ENCODE results near the gene ANO6.

The ANO6 gene

GRCh38 chr12:45458238-45458637 lies 242.3 kb downstream of the ANO6 start:
- Histone ChIP-seq H3K4me1 (ENCODE audit: insufficient read depth, insufficient read length) (no peaks in the 10 kb centered on the region), H3K4me3 (ENCODE audit: insufficient read length, low read depth) (no peak overlapping the region), H3K36me3 (ENCODE audit: insufficient read depth, insufficient read length, low read length) (no peaks in the 10 kb centered on the region), H3K9me3 (ENCODE audit: insufficient read depth, low read length) (no peaks in the 10 kb centered on the region), H3K27me3 (ENCODE audit: insufficient read depth, insufficient read length) (no peaks in the 10 kb centered on the region), H3K9ac (ENCODE audit: insufficient read length, low read depth) (no peak overlapping the region)
- no peak for DNase-seq (ENCODE audit: low read depth, low spot score)
- no peak for TF ChIP-seq YY1 (IDR thresholded peaks at IDR 0.05; ENCODE audit: insufficient read depth, insufficient read length)
- TF ChIP-seq ZNF274 (IDR thresholded peaks at IDR 0.05; ENCODE audit: low read depth, low read length): no peak
- no peak for TF ChIP-seq SUZ12 (IDR thresholded peaks at IDR 0.05; ENCODE audit: extremely low read depth, insufficient read depth, insufficient read length)

GRCh38 chr12:45458854-45459807 lies 243.2 kb downstream of the ANO6 start:
- Histone ChIP-seq H3K36me3 (ENCODE audit: insufficient read depth, insufficient read length, low read length) (no peaks in the 10 kb centered on the region), H3K9me3 (ENCODE audit: insufficient read depth, low read length) (no peaks in the 10 kb centered on the region), H3K4me1 (ENCODE audit: insufficient read depth, insufficient read length) (no peaks in the 10 kb centered on the region), H3K27me3 (ENCODE audit: insufficient read depth, insufficient read length) (no peaks in the 10 kb centered on the region), H3K9ac (ENCODE audit: insufficient read length, low read depth) (no peak overlapping the region), H3K4me3 (ENCODE audit: insufficient read length, low read depth) (no peak overlapping the region)
- TF ChIP-seq SUZ12 (IDR thresholded peaks at IDR 0.05; ENCODE audit: extremely low read depth, insufficient read depth, insufficient read length) (no peak), ZNF274 (IDR thresholded peaks at IDR 0.05; ENCODE audit: low read depth, low read length) (no peak), YY1 (IDR thresholded peaks at IDR 0.05; ENCODE audit: insufficient read depth, insufficient read length) (no peak)
- DNase-seq (ENCODE audit: low read depth, low spot score): no peak

- Histone ChIP-seq H3K4me1 (ENCODE audit: insufficient read depth, insufficient read length) (no peaks in the 10 kb centered on the region), H3K9ac (ENCODE audit: insufficient read length, low read depth) (no peak overlapping the region), H3K4me3 (ENCODE audit: insufficient read length, low read depth) (no peak overlapping the region), H3K27me3 (ENCODE audit: insufficient read depth, insufficient read length) (no peaks in the 10 kb centered on the region), H3K36me3 (ENCODE audit: insufficient read depth, insufficient read length, low read length) (no peaks in the 10 kb centered on the region), H3K9me3 (ENCODE audit: insufficient read depth, low read length) (no peaks in the 10 kb centered on the region)
- no peak for DNase-seq (ENCODE audit: low read depth, low spot score)
- TF ChIP-seq YY1 (IDR thresholded peaks at IDR 0.05; ENCODE audit: insufficient read depth, insufficient read length) (no peak), SUZ12 (IDR thresholded peaks at IDR 0.05; ENCODE audit: extremely low read depth, insufficient read depth, insufficient read length) (no peak), ZNF274 (IDR thresholded peaks at IDR 0.05; ENCODE audit: low read depth, low read length) (no peak)
Observed at GRCh38 chr12:45462506-45462905, 246.6 kb downstream of the ANO6 start.

DNA sequence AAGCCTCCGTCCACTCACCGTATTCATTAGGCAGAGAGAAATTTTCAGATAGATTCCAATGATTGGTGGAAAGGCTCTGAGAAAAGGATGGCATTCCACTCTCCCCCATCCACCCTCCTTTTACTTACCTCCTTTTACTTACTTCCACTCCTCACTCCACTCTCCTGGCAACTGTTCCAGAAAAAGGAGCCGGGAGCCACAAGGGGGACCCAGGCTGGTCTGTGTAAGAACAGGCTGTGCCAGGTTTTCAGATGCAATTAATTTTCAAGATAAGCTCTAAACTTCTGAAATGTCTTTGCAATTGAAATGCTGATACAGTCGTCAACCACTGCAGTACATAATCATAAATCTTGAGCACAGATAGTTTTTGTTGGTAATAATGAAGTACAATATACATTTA lies 248.8 kb downstream of the ANO6 start:
- TF ChIP-seq YY1 (IDR thresholded peaks at IDR 0.05; ENCODE audit: insufficient read depth, insufficient read length): no peak
- no peak for TF ChIP-seq ZNF274 (IDR thresholded peaks at IDR 0.05; ENCODE audit: low read depth, low read length)

DNA sequence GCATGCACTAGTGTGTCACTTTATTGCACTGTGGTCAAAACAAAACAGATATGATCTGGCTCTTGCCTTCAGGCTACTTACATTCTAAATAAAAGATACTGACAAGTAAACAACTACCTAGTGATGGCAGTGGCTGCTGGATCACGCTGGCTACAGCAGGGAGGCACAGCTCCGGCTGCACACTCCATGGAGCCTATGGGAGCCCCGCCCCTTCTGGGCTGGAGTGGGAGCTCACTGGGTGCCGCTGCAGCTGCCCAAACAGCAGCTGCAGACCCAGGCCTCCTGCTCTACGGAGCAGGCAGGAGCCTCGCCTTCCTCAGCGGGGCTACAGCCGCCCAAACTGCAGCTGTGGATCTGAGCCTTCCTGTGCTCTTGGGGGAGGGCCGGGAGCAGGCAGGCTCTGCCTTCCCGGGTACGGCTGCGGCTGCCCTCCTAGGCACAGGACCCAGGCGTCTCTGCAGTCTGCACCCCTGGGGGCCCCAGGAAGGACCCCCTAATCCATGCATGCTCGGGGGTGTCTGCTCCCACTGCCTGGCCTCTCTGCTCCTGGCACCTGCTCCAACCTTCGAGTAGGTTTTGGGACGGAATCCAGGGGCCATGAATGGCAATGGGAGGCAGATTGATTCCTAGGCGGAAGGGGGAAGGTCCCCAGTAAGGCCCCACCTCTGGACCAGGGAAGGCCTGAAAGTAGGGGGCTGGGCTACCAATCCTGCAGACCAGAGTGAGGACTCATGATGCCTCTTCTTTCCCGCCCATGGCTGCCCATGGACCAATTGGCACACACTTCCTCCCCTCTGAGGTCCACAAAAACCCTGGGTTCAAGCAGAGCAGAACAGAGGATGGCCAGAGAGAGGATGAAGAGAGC lies 253.1 kb downstream of the ANO6 start:
- DNase-seq (ENCODE audit: low read depth, low spot score): no peak
- H3K4me3 ChIP-seq (ENCODE audit: insufficient read length, low read depth): no peak overlapping the region

More for the DNA sequence above, 248.8 kb downstream of the ANO6 start:
- no peaks in the 10 kb centered on the region for H3K4me1 ChIP-seq (ENCODE audit: insufficient read depth, insufficient read length)
- no peaks in the 10 kb centered on the region for H3K36me3 ChIP-seq (ENCODE audit: insufficient read depth, insufficient read length, low read length)
- no peaks in the 10 kb centered on the region for H3K27me3 ChIP-seq (ENCODE audit: insufficient read depth, insufficient read length)
- peaks cover 6% of the 10 kb centered on the region; the same call in 1 of the 2 replicates for H3K9me3 ChIP-seq (ENCODE audit: insufficient read depth, low read length)
- H3K4me3 ChIP-seq (ENCODE audit: insufficient read length, low read depth): no peak overlapping the region
- no peak for DNase-seq (ENCODE audit: low read depth, low spot score)
- no peak overlapping the region for H3K9ac ChIP-seq (ENCODE audit: insufficient read length, low read depth)

GRCh38 chr12:45469902-45470301 lies 254.0 kb downstream of the ANO6 start:
- no peaks in the 10 kb centered on the region for H3K27me3 ChIP-seq (ENCODE audit: insufficient read depth, insufficient read length)
- peaks cover 2% of the 10 kb centered on the region for H3K4me1 ChIP-seq (ENCODE audit: insufficient read depth, insufficient read length)
- no peak for DNase-seq (ENCODE audit: low read depth, low spot score)
- H3K9ac ChIP-seq (ENCODE audit: insufficient read length, low read depth): no peak overlapping the region
- H3K36me3 ChIP-seq (ENCODE audit: insufficient read depth, insufficient read length, low read length): no peaks in the 10 kb centered on the region
- TF ChIP-seq YY1 (IDR thresholded peaks at IDR 0.05; ENCODE audit: insufficient read depth, insufficient read length): no peak
- no peak for TF ChIP-seq SUZ12 (IDR thresholded peaks at IDR 0.05; ENCODE audit: extremely low read depth, insufficient read depth, insufficient read length)
- no peak for TF ChIP-seq ZNF274 (IDR thresholded peaks at IDR 0.05; ENCODE audit: low read depth, low read length)
- no peak overlapping the region for H3K4me3 ChIP-seq (ENCODE audit: insufficient read length, low read depth)
- H3K9me3 ChIP-seq (ENCODE audit: insufficient read depth, low read length): peaks cover 27% of the 10 kb centered on the region; the same call in 1 of the 2 replicates

More for the DNA sequence above, 253.1 kb downstream of the ANO6 start:
- H3K9ac ChIP-seq (ENCODE audit: insufficient read length, low read depth): no peak overlapping the region
- H3K4me1 ChIP-seq (ENCODE audit: insufficient read depth, insufficient read length): peaks cover under 1% of the 10 kb centered on the region
- H3K36me3 ChIP-seq (ENCODE audit: insufficient read depth, insufficient read length, low read length): no peaks in the 10 kb centered on the region
- TF ChIP-seq ZNF274 (IDR thresholded peaks at IDR 0.05; ENCODE audit: low read depth, low read length): no peak
- TF ChIP-seq YY1 (IDR thresholded peaks at IDR 0.05; ENCODE audit: insufficient read depth, insufficient read length): no peak
- no peak for TF ChIP-seq SUZ12 (IDR thresholded peaks at IDR 0.05; ENCODE audit: extremely low read depth, insufficient read depth, insufficient read length)
- no peaks in the 10 kb centered on the region for H3K27me3 ChIP-seq (ENCODE audit: insufficient read depth, insufficient read length)
- peaks cover 17% of the 10 kb centered on the region; the same call in 1 of the 2 replicates for H3K9me3 ChIP-seq (ENCODE audit: insufficient read depth, low read length)

DNA sequence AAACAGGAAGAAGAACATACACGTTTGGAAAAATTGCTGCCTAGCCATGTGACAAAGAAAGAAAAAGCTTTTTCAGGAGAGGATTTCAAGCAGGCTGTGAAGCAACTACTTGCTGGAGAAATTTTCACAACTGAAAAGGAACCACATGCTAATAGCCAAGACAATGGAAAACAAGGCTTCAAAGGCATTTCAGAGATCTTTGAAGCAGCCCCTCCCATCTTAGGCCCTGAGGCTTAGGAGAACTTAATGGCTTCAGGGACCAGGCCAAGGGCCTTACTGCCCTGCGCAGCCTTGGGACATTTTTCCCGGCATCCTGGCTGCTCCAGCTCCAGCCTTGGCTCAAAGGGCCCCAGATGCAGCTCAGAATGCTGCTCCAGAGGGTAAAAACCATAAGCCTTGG lies 257.7 kb downstream of the ANO6 start:
- no peak overlapping the region for H3K4me3 ChIP-seq (ENCODE audit: insufficient read length, low read depth)
- peaks cover 37% of the 10 kb centered on the region for H3K9me3 ChIP-seq (ENCODE audit: insufficient read depth, low read length)
- peak; percentile 54 for DNase-seq (ENCODE audit: low read depth, low spot score)
- TF ChIP-seq ZNF274 (IDR thresholded peaks at IDR 0.05; ENCODE audit: low read depth, low read length) (no peak), SUZ12 (IDR thresholded peaks at IDR 0.05; ENCODE audit: extremely low read depth, insufficient read depth, insufficient read length) (no peak), YY1 (IDR thresholded peaks at IDR 0.05; ENCODE audit: insufficient read depth, insufficient read length) (no peak)
- no peaks in the 10 kb centered on the region for H3K36me3 ChIP-seq (ENCODE audit: insufficient read depth, insufficient read length, low read length)
- peaks cover 2% of the 10 kb centered on the region for H3K4me1 ChIP-seq (ENCODE audit: insufficient read depth, insufficient read length)
- no peak overlapping the region for H3K9ac ChIP-seq (ENCODE audit: insufficient read length, low read depth)
- H3K27me3 ChIP-seq (ENCODE audit: insufficient read depth, insufficient read length): no peaks in the 10 kb centered on the region
